ENCODE results near the gene CLDN1. TPM values are rescaled to one million over a fixed set of nuclear protein-coding genes. Genes with fewer than 3 reads are reported as not detected.

The CLDN1 gene
- total and polyA plus RNA-seq, 10 of the 15 experiments (the other 5 are each of a cell fraction or from before 2014, with no cell fraction given), result 3.4 to 22.8 (median 8.5) TPM

DNA sequence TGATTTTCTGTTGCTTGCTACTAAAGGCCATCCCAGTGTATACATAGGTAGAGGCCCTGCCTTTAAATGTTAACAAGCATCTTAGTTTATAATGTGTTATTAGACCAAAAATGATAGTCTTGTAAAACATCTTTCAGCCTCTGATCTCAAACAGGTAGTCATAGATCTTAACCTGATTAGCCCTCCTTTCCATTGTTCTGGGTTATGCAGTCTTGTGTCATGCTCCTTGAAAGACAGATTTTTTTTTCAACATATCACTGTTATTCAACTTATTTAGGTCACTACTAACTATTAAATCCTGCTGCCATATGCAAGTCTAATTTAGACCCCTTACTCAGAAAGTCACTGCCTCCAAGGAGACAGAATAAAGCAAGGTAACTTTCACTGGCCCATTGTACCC, 46.6 kb upstream of the CLDN1 start:
- DNase-seq (ENCODE audit: low read depth, low spot score) (no peak), ATAC-seq (no peak), FAIRE-seq (no peak)
- no peaks in the 10 kb centered on the region for H3K79me2 ChIP-seq (ENCODE audit: control insufficient read depth, insufficient read depth, low read length)
- intact Hi-C loops (cut with micrococcal nuclease; ENCODE audit: unreplicated experiment) (no loop called here), in situ Hi-C loops (cut with MboI) (no loop called here)
- H3K4me3 ChIP-seq, result no peak overlapping the region
- CTCF ChIA-PET, result interaction anchor here (2.2 to 2.3 kb wide), 2 partner anchors 8 to 15 kb away, joined by 6 to 16 read pairs; no protein-coding TSS in a partner anchor
- no peaks in the 10 kb centered on the region for H3K27me3 ChIP-seq (replicated peaks in 1 of 2; ENCODE audit: control insufficient read depth in 2 of 2, insufficient read depth in 2 of 2, low read length in 1 of 2)
- POLR2A ChIA-PET, result interaction anchor here (1.1 kb wide), 1 partner anchor 17 kb away, joined by 3 read pairs; no protein-coding TSS in a partner anchor
- TF ChIP-seq SKIL (IDR thresholded peaks at IDR 0.05; ENCODE audit: low read depth, poor library complexity, severe bottlenecking), result no peak
- no peak for TF ChIP-seq HDAC6 (IDR thresholded peaks at IDR 0.05; ENCODE audit: unreplicated experiment)
- TF ChIP-seq TCF12 (IDR thresholded peaks at IDR 0.05; ENCODE audit: low read depth, low read length), result no peak
- no peak for TF ChIP-seq SMC3 (IDR thresholded peaks at IDR 0.05; ENCODE audit: borderline replicate concordance, low read length)
- TF ChIP-seq CREM (IDR thresholded peaks at IDR 0.05; ENCODE audit: low read depth), result no peak
- TF ChIP-seq MEF2A (IDR thresholded peaks at IDR 0.05; ENCODE audit: insufficient read depth, low read depth, low read length), result no peak
- TF ChIP-seq ATF7 (IDR thresholded peaks at IDR 0.05; ENCODE audit: low read depth), result no peak
- no peak overlapping the region for H3K4me2 ChIP-seq (ENCODE audit: control insufficient read depth, insufficient read depth)
- H2AFZ ChIP-seq (ENCODE audit: control insufficient read depth, low read depth, low read length), result no peak overlapping the region
- SMC1A ChIA-PET (ENCODE audit: uncharacterized antibody, unreplicated experiment), result no interaction called here
- no peaks in the 10 kb centered on the region for H3K9me3 ChIP-seq (replicated peaks; ENCODE audit: control insufficient read depth, insufficient read depth, low read length)
- H4K20me1 ChIP-seq (ENCODE audit: control insufficient read depth, insufficient read depth), result no peaks in the 10 kb centered on the region
- no TSS peak for BruUV-seq (replicated peaks)
- no peak overlapping the region for H3K27ac ChIP-seq (ENCODE audit: control insufficient read depth, insufficient read depth)
- RAD21 ChIA-PET (ENCODE audit: unreplicated experiment), result interaction anchor here (1.5 kb wide), 1 partner anchor 47 kb away, joined by 4 read pairs; the partner anchor contains the start of gene CLDN1
- no peaks in the 10 kb centered on the region for H3K36me3 ChIP-seq (ENCODE audit: control insufficient read depth in 2 of 2, insufficient read depth in 2 of 2, low read length in 1 of 2)
- no peak overlapping the region for H3K9ac ChIP-seq (ENCODE audit: control insufficient read depth, insufficient read depth, low read length)
- no peaks in the 10 kb centered on the region for H3K4me1 ChIP-seq (ENCODE audit: control insufficient read depth, insufficient read depth, low read length)

Measured in GM12878 (cell line).